Stimulated activated CD8-positive, alpha-beta memory T cell treated with anti-CD3 and anti-CD28 coated beads, Interleukin-15, amount 100 ng/mL, for 24 hours (primary cell): Measurements from ENCODE around the gene ADAMTS17.
"Not testable (repeated sequence)": the region's sequence is repeated elsewhere in the genome, so short reads cannot be mapped to it uniquely, and the experiment has no call there.

Source experiments
- DNase-seq: peaks from one replicate; pipeline ENCODE4 v3.0.0-alpha.2; 2020; ENCODE audit warnings: low read depth

Gene ADAMTS17

DNA sequence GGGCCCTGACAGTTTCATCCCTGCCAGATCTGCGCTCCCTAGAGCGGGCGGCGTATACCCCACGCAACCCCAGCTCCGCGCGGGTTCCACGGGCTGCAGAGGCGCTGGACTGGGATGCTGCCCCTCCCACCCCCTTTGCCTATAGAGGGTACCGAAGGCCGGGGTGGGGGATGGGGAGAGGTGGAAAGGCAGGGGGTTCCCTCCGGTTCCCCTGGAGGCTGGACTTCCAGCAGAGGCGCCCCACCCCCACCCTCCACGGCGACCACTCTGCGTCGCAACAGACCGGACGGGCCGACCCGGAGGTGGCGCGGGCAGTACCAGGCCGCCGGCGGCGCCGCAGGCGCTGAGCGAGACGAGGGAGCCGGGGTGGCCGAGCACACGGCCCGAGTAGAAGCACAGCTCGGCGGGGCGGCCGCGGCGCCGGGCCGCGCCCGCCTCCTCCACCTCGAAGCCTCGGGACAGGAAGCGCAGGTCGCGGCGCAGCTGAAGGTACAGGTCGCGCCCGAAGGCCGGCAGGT is 995 bp downstream of the ADAMTS17 start:
- DNase-seq, result no peak

DNA sequence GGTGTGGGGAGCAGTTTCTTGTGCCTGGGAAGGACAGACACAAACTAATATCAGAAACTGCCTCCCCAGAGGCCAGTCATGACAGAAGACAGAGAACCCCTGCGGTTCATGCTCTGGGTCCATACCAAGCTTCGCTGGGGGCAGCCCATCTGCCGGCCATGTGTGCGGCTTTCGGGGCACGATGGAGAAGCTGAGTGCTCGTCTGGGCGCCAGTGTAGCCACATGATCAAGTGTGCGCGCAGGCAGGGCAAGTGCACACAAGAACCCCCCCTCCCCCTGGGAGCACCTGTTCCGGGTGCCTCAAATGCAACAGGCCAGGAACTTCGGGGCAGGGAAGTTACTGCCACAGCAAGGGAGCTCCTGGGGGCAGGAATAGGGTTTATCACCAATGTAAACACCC is 1.8 kb downstream of the ADAMTS17 start:
- DNase-seq, result no peak

GRCh38 chr15:100339451-100339850 is 2.3 kb downstream of the ADAMTS17 start:
- DNase-seq, result not testable (repeated sequence)

- no peak for DNase-seq
Measured at GRCh38 chr15:100338971-100339444, 2.8 kb downstream of the ADAMTS17 start.

DNA sequence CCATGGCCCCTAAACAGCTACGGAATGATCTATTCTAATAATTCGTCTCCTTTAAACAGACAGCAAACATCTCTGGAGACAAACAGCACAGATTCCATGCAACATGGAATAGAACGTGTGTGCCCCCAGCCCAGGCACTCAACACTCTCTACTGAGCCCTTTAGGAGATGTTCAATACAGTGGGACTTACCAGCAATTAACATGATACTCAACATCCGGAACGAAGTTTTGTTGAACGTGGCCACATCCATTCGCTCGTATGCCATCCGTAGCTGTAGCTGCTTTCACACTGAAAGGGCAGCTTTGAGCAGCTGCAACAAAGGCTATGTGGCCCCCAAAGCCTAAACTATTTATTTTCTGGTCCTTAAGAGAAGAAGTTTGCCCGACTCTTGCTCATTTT is 3.5 kb downstream of the ADAMTS17 start:
- no peak for DNase-seq

DNA sequence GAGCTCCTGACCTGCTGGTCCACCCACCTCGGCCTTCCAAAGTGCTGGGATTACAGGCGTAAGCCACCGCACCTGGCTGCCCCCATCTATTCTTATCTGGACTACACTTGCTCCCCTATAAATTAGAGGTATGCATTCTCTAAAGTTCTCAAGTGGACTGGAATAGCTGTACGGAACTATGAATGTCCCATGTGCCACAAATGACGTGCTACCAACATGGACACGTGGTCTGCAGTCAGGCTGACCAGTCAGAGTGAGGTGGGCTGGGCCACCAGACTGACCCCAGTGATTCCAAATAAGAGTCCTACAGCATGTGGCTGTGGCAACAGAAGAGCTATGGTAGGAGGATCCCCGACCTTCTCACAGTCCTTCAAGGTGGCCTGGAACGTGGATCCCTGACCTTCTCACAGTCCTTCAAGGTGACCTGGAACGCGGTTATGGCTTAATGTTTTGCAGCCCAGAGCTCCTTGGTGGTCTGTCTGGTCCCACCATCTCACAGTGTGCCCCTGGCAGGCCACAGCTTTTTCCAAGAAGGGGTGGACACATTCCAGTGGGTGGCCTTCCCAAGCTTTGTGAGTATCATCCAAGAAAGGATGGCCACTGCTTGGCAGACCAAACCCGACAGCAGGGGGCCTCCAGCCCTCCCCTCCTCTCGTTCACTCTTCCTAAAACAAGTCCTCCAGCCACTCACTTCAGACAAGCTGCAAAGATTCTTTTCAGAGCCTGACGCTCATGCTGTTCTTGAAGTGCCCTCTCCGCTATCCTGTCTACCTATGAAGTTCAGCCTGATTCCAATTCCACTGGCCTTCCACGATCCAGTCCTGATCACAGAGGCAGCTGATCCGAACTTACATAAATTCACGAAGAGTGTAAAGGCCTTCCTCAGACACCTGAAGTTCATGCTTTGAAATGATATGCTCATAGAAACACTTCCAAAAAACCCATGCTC is 4.4 kb downstream of the ADAMTS17 start:
- DNase-seq, result no peak

- no peak for DNase-seq
Measured at GRCh38 chr15:100336061-100336460, 5.7 kb downstream of the ADAMTS17 start.

- no peak for DNase-seq
Measured at GRCh38 chr15:100335335-100335999, 6.3 kb downstream of the ADAMTS17 start.

DNA sequence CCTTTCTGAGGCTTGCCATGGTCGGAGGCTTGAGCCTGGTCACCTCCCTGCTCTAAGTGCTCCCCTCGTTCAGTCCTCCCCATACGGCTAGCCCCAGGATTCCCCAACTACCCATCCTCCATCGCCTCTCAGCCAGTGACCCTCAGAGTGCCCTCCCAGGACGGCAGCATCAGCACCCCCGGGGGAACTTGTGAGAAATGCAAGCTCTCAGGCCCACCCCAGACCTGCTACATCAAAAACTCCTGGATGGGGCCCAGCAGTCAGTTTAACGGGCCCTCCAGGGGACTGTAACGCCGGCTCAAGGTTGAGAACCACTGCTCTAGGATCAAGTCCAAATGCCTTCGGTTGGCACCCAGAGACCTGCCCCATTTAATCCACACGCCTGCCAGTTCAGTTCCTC is 6.9 kb downstream of the ADAMTS17 start:
- DNase-seq, result no peak

DNA sequence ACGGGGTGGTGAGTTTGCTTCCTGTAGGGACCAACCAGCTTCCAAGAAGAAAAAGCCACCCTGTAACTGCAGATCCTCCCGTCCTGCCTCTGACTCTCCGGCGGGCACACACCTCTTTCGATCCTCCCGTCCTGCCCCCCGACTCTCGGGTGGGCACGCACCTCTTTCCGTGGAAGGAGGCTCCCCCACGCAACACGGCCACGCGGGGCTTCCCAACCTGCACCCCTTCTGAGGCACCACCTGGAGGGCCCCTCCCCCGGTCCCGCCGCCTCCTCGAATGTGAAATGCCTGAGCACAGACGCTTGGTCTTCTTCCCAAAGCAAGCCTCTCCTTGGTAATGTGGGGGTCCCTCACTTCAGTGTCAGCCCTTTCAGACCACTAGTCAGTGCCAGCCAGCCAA is 7.3 kb downstream of the ADAMTS17 start:
- no peak for DNase-seq

DNA sequence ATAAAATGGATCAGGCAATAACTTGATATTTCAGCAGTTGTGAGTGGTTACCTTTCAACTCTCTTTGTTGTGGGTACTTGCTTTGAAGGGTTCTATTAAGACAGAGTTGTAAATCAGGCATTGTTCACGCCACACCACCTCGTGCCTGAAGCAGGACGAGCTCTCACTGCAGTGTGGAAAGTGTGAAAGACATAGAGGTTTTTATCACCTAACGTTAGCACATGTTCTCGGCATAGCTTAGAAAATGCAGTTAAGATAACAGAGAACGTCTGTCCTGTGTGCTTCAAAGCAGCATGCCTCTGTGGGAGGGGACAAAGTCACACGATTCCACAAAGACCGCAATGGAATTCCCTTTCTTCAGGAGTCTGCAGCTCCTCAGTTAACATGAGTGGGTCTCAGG is 7.8 kb downstream of the ADAMTS17 start:
- DNase-seq, result no peak

DNA sequence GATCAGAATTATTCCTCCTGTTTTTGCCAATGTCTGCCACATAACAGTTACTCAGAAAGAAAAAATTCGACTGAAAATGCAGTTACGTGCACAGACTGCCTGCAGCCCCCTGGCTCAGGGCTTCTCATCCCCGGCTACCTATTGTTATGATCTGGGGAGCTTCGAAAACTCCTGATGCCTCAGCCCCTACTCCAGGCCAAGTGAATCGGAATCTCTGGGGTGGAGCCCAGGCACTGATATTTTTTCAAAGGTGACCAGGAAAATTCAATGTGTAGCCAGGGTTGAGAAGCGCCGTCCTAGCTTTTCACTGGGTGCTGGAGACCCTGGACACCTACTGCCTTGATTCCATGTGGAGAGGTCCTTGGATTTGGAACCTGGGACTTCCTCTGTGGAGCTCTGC is 8.5 kb downstream of the ADAMTS17 start:
- no peak for DNase-seq

DNA sequence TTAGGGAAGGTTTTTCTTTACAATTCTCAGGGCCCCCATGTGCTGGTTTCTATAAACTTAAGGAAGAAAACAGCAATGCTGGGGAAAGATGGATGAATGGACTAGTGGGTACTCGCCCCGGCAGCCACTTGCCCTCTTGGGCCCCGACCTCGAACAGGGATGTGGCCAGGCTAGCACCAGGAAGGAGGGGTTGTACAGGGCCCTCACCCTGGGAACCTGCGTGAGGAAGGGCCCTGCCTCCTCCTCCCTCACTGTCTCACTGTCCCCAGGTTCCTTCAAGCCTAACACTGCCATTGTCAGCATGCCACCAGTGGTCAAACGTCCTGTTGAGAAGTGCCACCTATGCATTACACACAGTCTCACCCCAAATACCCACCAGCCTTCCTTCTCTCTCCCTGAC is 9.1 kb downstream of the ADAMTS17 start:
- no peak for DNase-seq

DNA sequence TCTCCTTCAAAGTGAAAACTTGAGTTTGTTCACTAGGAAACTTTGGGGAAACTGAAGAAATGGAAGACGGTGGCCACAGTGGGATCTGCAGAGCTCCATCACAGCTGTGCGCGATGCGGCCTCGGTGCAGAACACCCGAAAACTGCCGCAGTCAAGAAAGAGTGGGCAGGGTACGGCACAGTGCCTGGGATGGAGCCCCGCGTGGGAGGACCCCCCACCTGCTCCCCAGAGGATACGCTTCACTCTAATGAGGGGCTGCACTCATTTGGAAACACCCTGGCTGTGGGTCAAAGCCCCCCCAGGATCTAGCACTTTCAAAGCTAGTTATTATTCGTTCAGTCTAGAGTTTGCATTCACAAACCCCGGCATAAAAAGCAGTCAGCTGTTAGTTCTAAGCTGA is 9.5 kb downstream of the ADAMTS17 start:
- no peak for DNase-seq

GRCh38 chr15:100330629-100331215 is 11.1 kb downstream of the ADAMTS17 start:
- DNase-seq, result no peak

- DNase-seq, result no peak
Measured at GRCh38 chr15:100330221-100330620, 11.6 kb downstream of the ADAMTS17 start.

- DNase-seq, result no peak
Measured at GRCh38 chr15:100328796-100329195, 13.0 kb downstream of the ADAMTS17 start.

DNA sequence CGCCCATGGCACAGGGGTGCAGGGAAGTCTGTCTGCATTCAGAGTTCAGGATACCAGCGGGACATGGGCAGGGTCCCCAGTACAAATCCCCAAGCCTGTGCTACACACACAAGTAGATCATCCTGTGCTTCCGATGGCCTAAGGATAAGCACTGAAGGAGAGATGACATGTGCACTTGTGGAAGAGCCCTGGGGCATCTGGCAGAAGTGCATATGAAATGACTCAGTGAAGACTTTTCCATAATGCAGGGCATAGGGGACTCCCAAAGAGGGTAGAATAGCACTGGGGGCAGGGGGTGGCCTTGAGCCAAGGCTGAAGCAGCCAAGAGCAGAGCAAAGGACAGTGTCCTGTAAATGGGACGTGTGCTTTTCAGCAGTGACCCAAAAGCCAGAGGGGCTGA is 22.9 kb downstream of the ADAMTS17 start:
- no peak for DNase-seq

GRCh38 chr15:100314809-100315400 is 26.9 kb downstream of the ADAMTS17 start:
- DNase-seq, result no peak

DNA sequence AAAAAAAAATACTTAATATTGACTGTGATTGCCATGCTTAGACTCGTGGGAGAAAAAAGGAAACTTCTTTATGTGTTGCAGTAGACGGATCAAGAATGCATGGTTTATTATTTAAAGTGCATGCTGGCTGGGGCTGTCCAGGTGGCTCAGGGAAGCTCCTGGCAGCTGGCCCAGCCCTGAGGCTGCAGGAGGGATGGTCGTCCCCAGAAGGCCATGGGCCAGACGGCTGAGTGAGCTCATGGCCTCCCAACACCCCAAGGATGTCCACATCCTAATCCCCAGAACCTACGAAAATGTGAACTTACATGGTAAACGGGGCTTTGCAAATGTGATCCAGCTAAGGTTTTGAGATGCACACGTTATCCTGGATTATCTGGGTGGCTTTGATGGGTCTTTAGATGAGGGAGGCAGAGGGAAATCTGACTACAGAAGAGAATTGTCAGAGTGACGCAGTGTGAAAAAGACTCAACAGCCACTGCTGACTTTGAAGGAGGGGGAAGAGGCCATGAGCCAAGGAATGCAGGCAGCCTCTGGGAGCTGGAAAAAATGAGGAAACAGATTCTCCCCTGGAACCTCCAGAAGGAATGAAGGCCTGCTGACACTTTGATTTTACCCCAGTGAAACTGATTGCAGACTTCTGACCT is 29.8 kb downstream of the ADAMTS17 start:
- DNase-seq, result no peak

DNA sequence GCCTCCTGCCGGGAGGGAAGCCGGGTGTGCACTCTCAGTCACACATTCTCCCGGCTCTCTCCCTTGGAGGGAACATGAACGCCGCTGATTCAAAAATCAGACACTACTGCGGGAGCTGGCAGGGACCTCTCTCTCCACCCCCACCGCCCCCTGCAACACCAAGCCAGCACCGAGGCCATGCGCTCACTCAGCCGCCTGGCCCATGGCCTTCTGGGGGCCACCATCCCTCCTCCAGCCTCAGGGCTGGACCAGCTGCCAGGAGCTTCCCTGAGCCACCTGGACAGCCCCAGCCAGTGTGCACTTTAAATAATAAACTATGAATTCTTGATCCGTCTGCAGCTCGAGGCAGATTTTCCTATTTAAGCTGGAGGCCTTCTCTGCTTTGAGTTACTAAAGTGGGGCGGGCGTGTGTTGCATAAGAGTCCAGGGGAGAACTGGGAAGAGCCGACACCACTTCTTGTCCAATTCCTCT is 30.6 kb downstream of the ADAMTS17 start:
- no peak for DNase-seq
